ENCODE measurements around the gene GPR137B. TPM values are rescaled to one million over a fixed set of nuclear protein-coding genes. Genes with fewer than 3 reads are reported as not detected.
"Not testable (repeated sequence)": the region's sequence is repeated elsewhere in the genome, so short reads cannot be mapped to it uniquely, and the experiment has no call there.

GPR137B gene
- total RNA-seq = 10 to 100 TPM; 21.6 to 33.1 TPM
- 10 to 100 TPM; 43.8 to 52.1 TPM for polyA plus RNA-seq (ENCODE audit: insufficient read length in 2 of 2)
- long read RNA-seq, donor 1, transcript GPR137B-202 (7 exons, 2,042 nt) = major isoform, 14 of 19 reads
- long read RNA-seq, donor 1, partial matches to known transcripts = 5 of 19 reads
- long read RNA-seq, donor 1, other reads (novel, unspliced or antisense) = 0 of 19 reads
- long read RNA-seq, donor 2, transcript GPR137B-202 (7 exons, 2,042 nt) = major isoform, 12 of 12 reads
- long read RNA-seq, donor 2, partial matches to known transcripts = 0 of 12 reads
- long read RNA-seq, donor 2, other reads (novel, unspliced or antisense) = 0 of 12 reads
- long read RNA-seq, donor 3, transcript GPR137B-202 (7 exons, 2,042 nt) = major isoform, 6 of 6 reads
- long read RNA-seq, donor 3, partial matches to known transcripts = 0 of 6 reads
- long read RNA-seq, donor 3, other reads (novel, unspliced or antisense) = 0 of 6 reads
- long read RNA-seq, donor 4, partial matches to known transcripts = 6 of 7 reads
- long read RNA-seq, donor 4, other reads (novel, unspliced or antisense) = 0 of 7 reads

DNA sequence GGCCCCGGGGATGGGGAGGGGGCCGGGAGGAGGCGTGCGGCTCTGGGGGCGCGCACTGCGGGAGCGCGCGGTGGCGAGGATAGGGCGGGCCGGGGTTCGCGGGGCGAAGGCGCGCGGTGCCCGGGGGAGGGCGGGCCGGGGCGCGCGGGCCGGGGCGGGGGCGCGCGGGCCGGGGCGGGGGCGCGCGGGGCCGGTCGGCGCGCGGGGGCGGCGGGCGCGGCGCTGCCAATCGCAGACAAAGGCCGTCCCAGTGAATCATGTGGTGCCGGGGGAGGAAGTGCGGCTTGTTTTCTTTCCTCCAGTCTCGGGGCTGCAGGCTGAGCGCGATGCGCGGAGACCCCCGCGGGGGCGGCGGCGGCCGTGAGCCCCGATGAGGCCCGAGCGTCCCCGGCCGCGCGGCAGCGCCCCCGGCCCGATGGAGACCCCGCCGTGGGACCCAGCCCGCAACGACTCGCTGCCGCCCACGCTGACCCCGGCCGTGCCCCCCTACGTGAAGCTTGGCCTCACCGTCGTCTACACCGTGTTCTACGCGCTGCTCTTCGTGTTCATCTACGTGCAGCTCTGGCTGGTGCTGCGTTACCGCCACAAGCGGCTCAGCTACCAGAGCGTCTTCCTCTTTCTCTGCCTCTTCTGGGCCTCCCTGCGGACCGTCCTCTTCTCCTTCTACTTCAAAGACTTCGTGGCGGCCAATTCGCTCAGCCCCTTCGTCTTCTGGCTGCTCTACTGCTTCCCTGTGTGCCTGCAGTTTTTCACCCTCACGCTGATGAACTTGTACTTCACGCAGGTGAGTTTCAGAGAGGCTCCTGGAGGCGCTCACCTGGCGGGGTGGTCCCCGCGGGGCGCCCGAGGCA lies at the start of gene GPR137B:
TSS of gene GPR137B (plus strand) at position 287 of the 851 bp plus-strand sequence. CDS start at position 371, 84 bp downstream.
- H3K4me3 ChIP-seq (ENCODE audit: low read depth, low read length) = peak within 1 kb of the TSS; percentile 77
- H3K9me3 ChIP-seq (ENCODE audit: control insufficient read depth, insufficient read depth, low read length) = no peaks in the 10 kb centered on the region
- H3K27me3 ChIP-seq (ENCODE audit: control insufficient read depth, insufficient read depth, low read length) = no peaks in the 10 kb centered on the region
- peak within 1 kb of the TSS; percentile 84 for H3K27ac ChIP-seq (ENCODE audit: low read depth, low read length)
- H3K4me1 ChIP-seq (ENCODE audit: control insufficient read depth, insufficient read depth, low read length) = peaks cover 32% of the 10 kb centered on the region
- WGBS (ENCODE audit: insufficient coverage) = under 1% methylated on average over 78 of the region's 105 CpGs
- H3K36me3 ChIP-seq (ENCODE audit: control insufficient read depth, insufficient read depth, low read length) = peaks cover 10% of the 10 kb centered on the region
- DNase-seq (ENCODE audit: low read depth in 4 of 6, low spot score in 6 of 6) = peak in 4 of 6 donors; percentile 24 to 90 (median 60)

DNA sequence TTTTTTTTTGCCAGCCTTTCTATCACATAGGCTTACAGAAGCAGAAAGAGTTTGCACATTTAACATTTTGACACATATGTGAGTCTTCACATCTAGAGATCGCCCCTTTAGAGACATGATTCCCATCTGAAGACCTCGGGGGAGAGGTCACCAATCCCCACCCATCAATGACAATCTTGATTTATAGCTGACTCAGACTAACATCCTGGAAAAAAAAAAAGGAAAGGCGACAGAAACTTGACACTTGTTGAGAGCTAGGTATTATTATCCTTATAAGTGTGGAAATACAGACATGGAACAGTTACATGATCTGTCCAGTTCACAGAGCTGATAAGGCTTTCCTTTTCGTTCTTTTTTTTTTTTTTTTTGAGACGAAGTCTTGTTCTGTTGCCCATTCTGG lies 49.4 kb upstream of the GPR137B start:
- peaks cover 3% of the 10 kb centered on the region for H3K9me3 ChIP-seq (ENCODE audit: control insufficient read depth, insufficient read depth, low read length)
- DNase-seq (ENCODE audit: low read depth in 4 of 6, low spot score in 6 of 6) = no peak
- no peaks in the 10 kb centered on the region for H3K27me3 ChIP-seq (ENCODE audit: control insufficient read depth, insufficient read depth, low read length)
- H3K36me3 ChIP-seq (ENCODE audit: control insufficient read depth, insufficient read depth, low read length) = no peaks in the 10 kb centered on the region
- 83% methylated on average over 3 of the region's 5 CpGs for WGBS (ENCODE audit: insufficient coverage)
- no peaks in the 10 kb centered on the region for H3K4me1 ChIP-seq (ENCODE audit: control insufficient read depth, insufficient read depth, low read length)
- no peak overlapping the region for H3K27ac ChIP-seq (ENCODE audit: low read depth, low read length)
- H3K4me3 ChIP-seq (ENCODE audit: low read depth, low read length) = no peak overlapping the region

DNA sequence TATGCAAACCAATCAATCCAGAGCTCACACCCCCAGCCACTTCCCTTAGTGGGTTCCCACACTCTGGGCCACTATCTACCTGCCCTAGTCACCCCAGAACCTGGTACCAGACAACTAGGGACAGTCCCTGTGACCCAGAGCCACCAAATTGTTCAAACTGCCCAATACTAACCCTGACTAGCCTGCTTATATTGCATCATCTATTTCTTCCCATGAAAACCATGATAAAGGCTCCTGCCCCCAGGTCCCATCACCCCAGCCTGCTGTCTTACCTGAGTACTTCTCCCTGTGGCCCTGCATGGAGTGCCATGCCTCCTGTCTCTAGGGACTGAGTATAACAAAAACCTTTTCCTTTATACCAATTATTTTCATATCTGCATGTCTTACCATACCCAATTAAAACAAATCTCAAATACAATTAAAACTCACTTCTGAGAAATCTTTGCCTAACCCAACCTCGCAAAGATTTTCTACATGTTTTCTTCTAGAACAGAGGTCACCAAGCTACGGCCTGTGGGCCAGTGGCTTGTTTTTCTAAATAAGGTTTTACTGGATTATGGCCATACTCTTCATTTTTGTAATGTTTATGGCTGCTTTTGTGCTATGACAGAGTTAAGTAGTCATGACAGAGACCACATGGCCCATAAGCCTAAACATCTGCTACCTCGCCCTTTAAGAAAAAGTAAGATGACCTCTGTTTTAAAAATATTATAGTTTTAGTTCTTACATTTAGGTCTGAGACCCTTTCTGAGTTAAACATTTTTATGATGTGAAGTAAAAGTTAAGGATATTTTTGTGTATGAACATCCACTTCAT lies 46.4 kb upstream of the GPR137B start:
- DNase-seq (ENCODE audit: low read depth in 4 of 6, low spot score in 6 of 6) = no peak
- H3K27me3 ChIP-seq (ENCODE audit: control insufficient read depth, insufficient read depth, low read length) = no peaks in the 10 kb centered on the region
- H3K27ac ChIP-seq (ENCODE audit: low read depth, low read length) = no peak overlapping the region
- H3K4me1 ChIP-seq (ENCODE audit: control insufficient read depth, insufficient read depth, low read length) = peaks cover 6% of the 10 kb centered on the region
- no peaks in the 10 kb centered on the region for H3K36me3 ChIP-seq (ENCODE audit: control insufficient read depth, insufficient read depth, low read length)
- peaks cover 3% of the 10 kb centered on the region for H3K9me3 ChIP-seq (ENCODE audit: control insufficient read depth, insufficient read depth, low read length)
- H3K4me3 ChIP-seq (ENCODE audit: low read depth, low read length) = no peak overlapping the region
- WGBS (ENCODE audit: insufficient coverage) = 100% methylated on average over 2 of the region's 3 CpGs

GRCh38 chr1:236096660-236097482 lies 45.5 kb upstream of the GPR137B start:
- H3K36me3 ChIP-seq (ENCODE audit: control insufficient read depth, insufficient read depth, low read length); H3K27me3 ChIP-seq (ENCODE audit: control insufficient read depth, insufficient read depth, low read length); H3K4me3 ChIP-seq (ENCODE audit: low read depth, low read length); H3K9me3 ChIP-seq (ENCODE audit: control insufficient read depth, insufficient read depth, low read length); H3K27ac ChIP-seq (ENCODE audit: low read depth, low read length); H3K4me1 ChIP-seq (ENCODE audit: control insufficient read depth, insufficient read depth, low read length): not testable (repeated sequence)
- DNase-seq (ENCODE audit: low read depth in 4 of 6, low spot score in 6 of 6) = peak in 3 of 6 donors; percentile 34 to 83 (median 53)
- 78% methylated on average over 11 of the region's 15 CpGs for WGBS (ENCODE audit: insufficient coverage)

GRCh38 chr1:236098267-236098666 lies 44.1 kb upstream of the GPR137B start:
- Histone ChIP-seq H3K4me3 (ENCODE audit: low read depth, low read length) (no peak overlapping the region), H3K27ac (ENCODE audit: low read depth, low read length) (no peak overlapping the region), H3K9me3 (ENCODE audit: control insufficient read depth, insufficient read depth, low read length) (peaks cover 3% of the 10 kb centered on the region), H3K27me3 (ENCODE audit: control insufficient read depth, insufficient read depth, low read length) (no peaks in the 10 kb centered on the region), H3K4me1 (ENCODE audit: control insufficient read depth, insufficient read depth, low read length) (peaks cover 9% of the 10 kb centered on the region), H3K36me3 (ENCODE audit: control insufficient read depth, insufficient read depth, low read length) (no peaks in the 10 kb centered on the region)
- 40% methylated on average over 1 of the region's 1 CpG for WGBS (ENCODE audit: insufficient coverage)
- DNase-seq (ENCODE audit: low read depth in 4 of 6, low spot score in 6 of 6) = no peak

DNA sequence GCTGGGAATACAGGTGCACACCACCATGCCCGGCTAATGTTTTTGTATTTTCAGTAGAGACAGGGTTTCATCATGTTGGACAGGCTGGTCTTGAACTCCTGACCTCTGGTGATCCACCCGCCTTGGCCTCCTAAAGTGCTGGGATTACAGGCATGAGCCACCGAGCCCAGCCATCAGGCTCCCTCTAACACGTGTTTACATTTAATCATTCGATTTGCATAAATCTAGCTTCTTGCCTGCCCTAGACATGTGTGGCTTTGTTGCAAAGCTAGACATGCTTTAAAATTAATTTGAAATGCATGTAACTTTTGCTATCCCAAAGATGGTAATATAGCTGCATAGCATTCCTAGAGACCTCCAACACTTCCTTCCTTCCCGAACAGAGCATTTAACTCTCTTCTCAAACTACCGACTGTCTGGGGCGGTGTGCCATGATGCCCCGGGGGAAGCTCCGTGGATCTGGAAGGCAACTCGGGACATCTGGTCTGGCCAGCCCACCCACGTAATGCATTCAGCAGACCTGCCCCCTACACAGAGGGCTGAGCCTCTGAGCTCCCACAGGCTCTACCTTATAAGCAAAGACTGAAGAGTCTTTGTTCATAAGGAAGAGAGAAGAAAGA lies 42.9 kb upstream of the GPR137B start:
- no peaks in the 10 kb centered on the region for H3K27me3 ChIP-seq (ENCODE audit: control insufficient read depth, insufficient read depth, low read length)
- 65% methylated on average over 6 of the region's 12 CpGs for WGBS (ENCODE audit: insufficient coverage)
- H3K27ac ChIP-seq (ENCODE audit: low read depth, low read length) = no peak overlapping the region
- H3K9me3 ChIP-seq (ENCODE audit: control insufficient read depth, insufficient read depth, low read length) = no peaks in the 10 kb centered on the region
- DNase-seq (ENCODE audit: low read depth in 4 of 6, low spot score in 6 of 6) = peak in 1 of 6 donors; percentile 46
- no peak overlapping the region for H3K4me3 ChIP-seq (ENCODE audit: low read depth, low read length)
- H3K4me1 ChIP-seq (ENCODE audit: control insufficient read depth, insufficient read depth, low read length) = peaks cover 12% of the 10 kb centered on the region
- no peaks in the 10 kb centered on the region for H3K36me3 ChIP-seq (ENCODE audit: control insufficient read depth, insufficient read depth, low read length)

DNA sequence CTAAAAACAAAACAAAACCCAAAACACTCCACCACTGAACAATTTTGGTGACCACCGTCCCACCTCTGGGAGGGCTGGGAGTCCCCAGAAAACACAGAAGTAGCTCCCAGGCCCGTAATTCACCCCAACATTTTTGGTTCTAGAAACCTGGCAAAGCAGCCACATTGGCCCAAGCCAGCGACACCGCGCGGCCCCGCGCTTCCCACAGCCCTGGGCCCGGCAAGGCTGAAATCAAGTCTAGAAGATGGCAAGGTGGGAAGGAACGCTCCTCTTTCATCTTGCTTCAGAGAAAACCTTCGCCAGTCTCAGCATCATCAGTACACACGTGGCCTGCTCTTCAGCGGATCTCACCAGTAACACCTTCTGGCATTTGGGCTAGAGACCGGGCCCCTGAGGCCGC lies 41.5 kb upstream of the GPR137B start:
- DNase-seq (ENCODE audit: low read depth in 4 of 6, low spot score in 6 of 6) = no peak
- Histone ChIP-seq H3K27ac (ENCODE audit: low read depth, low read length) (no peak overlapping the region), H3K4me3 (ENCODE audit: low read depth, low read length) (no peak overlapping the region), H3K4me1 (ENCODE audit: control insufficient read depth, insufficient read depth, low read length) (peaks cover 12% of the 10 kb centered on the region), H3K27me3 (ENCODE audit: control insufficient read depth, insufficient read depth, low read length) (no peaks in the 10 kb centered on the region), H3K9me3 (ENCODE audit: control insufficient read depth, insufficient read depth, low read length) (no peaks in the 10 kb centered on the region), H3K36me3 (ENCODE audit: control insufficient read depth, insufficient read depth, low read length) (no peaks in the 10 kb centered on the region)
- 96% methylated on average over 14 of the region's 15 CpGs for WGBS (ENCODE audit: insufficient coverage)

Data from spinal cord (tissue), 10 donors.